ENCODE results near the gene RXRG.

DNA sequence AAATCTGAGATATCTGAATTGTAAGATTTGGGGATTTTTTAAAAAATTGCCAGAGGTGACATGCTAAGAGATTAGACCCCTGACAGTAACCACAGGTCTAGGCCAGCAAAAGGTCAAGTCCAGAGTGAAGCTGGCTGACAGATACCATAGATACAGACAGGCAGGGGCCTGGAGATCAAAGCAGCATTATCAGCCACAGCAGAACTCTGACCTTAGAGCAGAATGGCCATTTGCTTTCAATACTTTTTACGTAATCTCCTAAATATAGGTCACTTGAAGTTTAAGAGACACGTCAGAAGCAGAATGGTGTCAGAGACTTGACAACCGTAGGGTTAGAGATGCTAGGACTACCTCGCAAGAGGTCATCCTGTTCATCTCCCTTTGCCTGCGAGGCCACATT lies 40.8 kb upstream of the RXRG start:
- TF ChIP-seq, protein P1, sequence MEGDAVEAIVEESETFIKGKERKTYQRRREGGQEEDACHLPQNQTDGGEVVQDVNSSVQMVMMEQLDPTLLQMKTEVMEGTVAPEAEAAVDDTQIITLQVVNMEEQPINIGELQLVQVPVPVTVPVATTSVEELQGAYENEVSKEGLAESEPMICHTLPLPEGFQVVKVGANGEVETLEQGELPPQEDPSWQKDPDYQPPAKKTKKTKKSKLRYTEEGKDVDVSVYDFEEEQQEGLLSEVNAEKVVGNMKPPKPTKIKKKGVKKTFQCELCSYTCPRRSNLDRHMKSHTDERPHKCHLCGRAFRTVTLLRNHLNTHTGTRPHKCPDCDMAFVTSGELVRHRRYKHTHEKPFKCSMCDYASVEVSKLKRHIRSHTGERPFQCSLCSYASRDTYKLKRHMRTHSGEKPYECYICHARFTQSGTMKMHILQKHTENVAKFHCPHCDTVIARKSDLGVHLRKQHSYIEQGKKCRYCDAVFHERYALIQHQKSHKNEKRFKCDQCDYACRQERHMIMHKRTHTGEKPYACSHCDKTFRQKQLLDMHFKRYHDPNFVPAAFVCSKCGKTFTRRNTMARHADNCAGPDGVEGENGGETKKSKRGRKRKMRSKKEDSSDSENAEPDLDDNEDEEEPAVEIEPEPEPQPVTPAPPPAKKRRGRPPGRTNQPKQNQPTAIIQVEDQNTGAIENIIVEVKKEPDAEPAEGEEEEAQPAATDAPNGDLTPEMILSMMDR (IDR thresholded peaks at IDR 0.05; ENCODE audit: borderline replicate concordance, extremely low read depth, low read length, poor library complexity, severe bottlenecking), result no peak
- no peak for TF ChIP-seq EZH2 (IDR thresholded peaks at IDR 0.05; ENCODE audit: borderline replicate concordance, low read depth, low read length, severe bottlenecking)
